NCI-H524 (cell line): ENCODE results near the gene RPGRIP1L.
A peak's percentile ranks its signal among the peaks of the same experiment; 100 is the strongest.
"Not testable (repeated sequence)": the region's sequence is repeated elsewhere in the genome, so short reads cannot be mapped to it uniquely, and the experiment has no call there.

Experiments
- DNase-seq, 2 experiments: peaks; one replicate each; lab custom pipeline; 2025; lab: John Stamatoyannopoulos, UW

Gene RPGRIP1L

DNA sequence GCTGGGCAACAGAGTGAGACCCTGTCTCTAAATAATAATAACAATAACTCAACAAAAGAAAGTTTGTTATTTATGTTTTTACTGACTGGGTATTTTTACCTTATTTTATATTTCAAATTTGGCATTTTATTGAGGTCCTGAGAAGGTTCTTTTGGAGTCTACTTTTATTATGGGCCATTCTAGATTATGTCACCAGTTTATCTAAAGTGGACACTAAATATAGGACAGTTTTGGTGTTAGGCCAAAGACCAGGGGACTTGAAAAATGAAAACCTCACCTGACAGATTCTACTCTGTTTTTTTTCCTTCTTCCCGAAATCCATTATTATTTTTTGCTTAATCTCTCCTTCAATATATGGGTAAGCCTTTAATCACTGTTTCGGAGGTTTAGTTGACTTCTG lies 8.4 kb upstream of the RPGRIP1L start:
- DNase-seq = no peak

- no peak for DNase-seq
Observed at GRCh38 chr16:53711390-53711789, 7.7 kb upstream of the RPGRIP1L start.

- DNase-seq = no peak
Observed at GRCh38 chr16:53708490-53708889, 4.8 kb upstream of the RPGRIP1L start.

DNA sequence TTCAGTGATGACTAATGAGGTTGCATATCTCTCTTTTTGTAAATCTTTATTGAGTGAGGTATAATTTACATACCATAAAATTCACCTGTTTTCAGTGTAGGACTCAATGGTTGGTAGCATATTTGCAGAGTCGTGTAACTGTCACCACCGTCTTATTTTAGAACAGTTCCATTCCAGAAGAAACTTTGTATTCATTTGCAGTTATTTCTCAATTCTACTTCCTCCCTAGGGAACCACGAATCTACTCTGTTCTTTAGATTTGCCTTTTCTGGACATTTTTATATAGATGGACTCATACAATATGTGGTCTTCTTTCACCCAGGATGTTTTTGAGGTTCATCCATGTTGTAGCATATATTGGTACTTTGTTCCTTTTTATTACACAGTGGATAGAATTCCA lies 4.0 kb upstream of the RPGRIP1L start:
- DNase-seq = no peak

DNA sequence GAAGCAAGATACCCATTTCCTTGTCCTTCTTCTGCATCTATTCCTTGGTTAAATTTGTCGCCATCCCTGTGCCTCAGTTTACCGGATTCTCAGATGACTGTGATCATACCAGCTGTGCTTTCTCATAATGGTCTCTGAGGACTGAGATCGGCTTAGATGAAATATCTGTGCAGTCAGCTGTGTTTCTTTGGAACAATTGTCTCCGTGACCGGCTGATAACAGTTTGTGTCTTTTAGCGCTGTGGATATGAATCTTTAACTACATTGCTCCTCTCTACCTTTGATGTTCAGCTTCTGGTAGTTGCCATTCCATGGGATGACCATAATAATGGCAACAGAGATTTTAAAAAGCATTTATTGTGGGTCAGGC lies 770 bp upstream of the RPGRIP1L start:
- DNase-seq = peak in 1 of 2 experiments; percentile 21

GRCh38 chr16:53698271-53698670 lies 5.4 kb downstream of the RPGRIP1L start:
- DNase-seq = not testable (repeated sequence)

- DNase-seq = no peak
Observed at GRCh38 chr16:53695070-53695469, 8.6 kb downstream of the RPGRIP1L start.

GRCh38 chr16:53693320-53693719 lies 10.3 kb downstream of the RPGRIP1L start:
- DNase-seq = no peak

GRCh38 chr16:53692146-53692545 lies 11.5 kb downstream of the RPGRIP1L start:
- DNase-seq = no peak

DNA sequence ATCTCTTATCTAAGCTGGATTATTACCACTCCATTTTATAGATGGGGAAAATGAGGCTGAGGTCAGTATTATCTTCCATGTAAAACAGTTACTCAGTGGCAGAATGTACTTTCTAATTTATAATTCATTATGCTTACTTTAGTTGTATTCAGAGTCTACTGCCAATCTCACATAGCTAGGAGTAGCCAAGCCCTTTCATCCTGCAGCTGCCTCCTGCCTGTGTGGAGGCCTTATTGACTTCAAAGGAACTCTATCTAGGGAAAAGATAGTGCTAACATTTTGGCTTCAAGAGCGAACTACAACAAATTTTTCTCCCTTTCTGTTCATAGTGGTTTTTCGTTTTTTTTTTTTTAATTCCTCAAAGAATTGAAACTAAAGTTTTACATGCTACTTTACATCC lies 12.9 kb downstream of the RPGRIP1L start:
- DNase-seq = no peak

GRCh38 chr16:53689636-53690035 lies 14.0 kb downstream of the RPGRIP1L start:
- DNase-seq = no peak

GRCh38 chr16:53686710-53687109 lies 16.9 kb downstream of the RPGRIP1L start:
- no peak for DNase-seq

- DNase-seq = not testable (repeated sequence)
Observed at GRCh38 chr16:53685334-53685733, 18.3 kb downstream of the RPGRIP1L start.

DNA sequence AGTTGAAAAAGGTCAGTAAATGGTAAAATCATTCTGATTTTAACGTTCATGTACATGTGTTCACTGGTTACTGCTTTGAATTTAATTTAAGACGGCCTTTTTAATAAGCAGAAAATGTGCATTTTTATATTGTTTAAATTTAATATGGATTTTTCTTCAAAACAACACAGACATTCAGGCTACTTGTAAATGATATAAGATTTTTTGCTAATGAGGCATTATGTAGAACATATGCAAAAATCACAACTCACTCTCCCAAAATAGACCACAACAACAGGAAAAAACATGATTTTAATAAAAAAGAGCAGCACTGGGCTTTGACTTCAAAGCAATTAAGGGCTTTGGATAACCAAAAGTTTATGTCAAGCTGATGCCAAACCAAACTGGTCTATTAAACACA lies 22.3 kb downstream of the RPGRIP1L start:
- no peak for DNase-seq

- no peak for DNase-seq
Observed at GRCh38 chr16:53680756-53681155, 22.9 kb downstream of the RPGRIP1L start.

DNA sequence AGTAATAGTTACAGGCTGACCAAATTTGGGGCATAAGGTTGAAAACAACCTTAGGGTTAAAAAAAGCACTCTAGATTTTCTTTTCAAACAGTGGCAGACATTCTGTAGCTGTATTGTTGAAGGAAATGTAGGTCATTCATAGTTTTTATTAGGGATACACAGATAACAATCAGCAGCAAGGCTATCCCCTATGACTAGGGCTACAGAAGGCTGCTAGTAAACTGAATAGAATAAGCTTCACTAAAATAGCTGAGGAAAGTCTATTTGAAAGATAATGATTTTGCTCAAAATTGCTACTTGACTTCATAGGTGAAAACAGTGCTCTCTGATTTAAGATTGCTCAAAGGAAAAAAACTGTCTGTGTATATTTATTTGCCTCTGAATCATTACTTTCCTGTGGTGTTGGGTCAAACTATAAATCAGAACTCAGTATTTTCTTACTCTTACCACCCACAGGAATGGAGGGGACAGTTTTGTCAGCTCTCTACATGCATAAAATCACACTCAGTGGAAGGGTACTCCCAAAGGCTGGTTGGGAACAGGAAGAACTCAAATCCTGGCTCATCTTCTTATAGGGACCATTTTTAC lies 24.8 kb downstream of the RPGRIP1L start:
- no peak for DNase-seq

GRCh38 chr16:53678155-53678554 lies 25.5 kb downstream of the RPGRIP1L start:
- no peak for DNase-seq

DNA sequence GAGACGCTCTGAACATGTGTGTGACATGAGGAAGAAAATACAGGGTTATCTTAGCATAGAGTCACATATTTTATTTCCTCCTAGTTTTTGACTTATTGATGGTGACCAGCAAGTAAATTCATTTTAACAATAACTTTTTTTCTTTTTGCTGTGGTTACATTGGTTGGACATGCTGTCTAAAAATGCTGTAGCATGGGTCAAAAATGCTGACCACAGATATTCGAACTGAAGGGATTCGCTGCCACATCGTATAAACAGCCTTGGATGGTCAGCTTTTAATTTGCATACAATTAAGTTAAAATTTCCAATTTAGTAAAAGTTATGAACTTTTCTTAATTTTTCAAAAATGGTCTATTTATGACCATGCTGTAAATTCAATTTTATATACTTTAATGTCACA lies 30.5 kb downstream of the RPGRIP1L start:
- DNase-seq = no peak

DNA sequence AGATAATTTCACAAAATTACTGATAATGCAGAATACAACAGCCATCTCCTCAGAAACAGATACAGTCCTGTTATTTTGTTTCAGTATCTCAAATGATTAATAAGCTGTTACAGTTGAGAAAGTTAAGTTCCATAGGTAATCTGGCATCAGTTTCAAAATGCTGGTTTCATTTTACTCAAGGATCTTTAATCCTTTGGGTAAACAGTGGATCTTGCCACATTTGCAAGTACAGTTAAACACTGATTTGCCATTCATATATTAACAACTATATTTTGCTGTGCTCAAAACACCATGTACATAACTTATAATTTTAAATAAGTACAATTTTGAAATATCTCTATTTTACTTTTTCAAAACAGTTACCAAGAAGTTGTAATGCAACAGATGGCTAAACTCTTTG lies 31.2 kb downstream of the RPGRIP1L start:
- peak; percentile 45 to 71 for DNase-seq

DNA sequence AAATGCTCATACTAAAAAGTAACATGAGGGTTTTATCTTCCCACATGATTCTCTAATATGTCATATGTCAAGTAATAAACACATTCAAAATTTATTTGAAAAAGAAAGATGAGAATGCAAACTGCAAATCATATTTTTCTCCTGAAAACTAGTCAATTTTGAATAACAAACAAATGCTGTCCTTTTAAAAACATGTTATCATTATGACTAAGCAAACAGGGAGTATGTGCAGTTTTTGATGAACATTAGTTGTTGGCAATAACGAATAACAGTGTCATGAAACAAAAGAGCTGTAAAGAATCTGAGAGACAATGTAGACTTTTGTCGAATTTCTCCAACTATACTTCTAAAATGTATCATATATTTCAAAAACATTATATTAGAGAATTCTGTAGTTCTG lies 34.8 kb downstream of the RPGRIP1L start:
- DNase-seq = no peak

DNA sequence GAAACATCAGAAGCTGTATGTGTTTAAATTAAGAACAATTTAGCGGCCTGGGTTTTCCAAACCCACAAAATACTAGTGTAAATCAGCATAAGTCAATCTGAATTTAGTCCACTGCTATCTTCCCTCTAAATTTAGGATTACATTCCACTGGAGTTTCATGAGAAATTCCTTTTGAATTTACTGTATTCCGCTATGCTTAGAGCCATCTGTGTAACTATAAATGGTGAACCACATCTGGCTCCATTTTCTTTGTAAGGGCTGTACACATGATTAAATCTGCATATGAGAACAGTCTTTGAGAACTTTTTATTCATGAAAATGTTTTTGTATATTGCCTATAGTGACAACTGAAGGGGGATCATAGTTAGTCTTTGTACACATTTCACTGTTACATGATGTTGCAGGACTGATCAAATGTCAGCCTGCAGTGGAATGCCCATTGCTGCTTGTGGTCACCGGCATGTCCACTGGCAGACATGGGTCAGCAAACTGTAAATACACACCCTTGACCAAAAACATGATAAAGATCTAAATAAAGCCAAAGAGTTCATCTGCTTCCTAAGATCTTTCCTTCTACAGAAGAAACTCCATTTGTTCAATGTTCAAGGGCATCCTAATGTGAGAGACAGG lies 36.8 kb downstream of the RPGRIP1L start:
- no peak for DNase-seq

DNA sequence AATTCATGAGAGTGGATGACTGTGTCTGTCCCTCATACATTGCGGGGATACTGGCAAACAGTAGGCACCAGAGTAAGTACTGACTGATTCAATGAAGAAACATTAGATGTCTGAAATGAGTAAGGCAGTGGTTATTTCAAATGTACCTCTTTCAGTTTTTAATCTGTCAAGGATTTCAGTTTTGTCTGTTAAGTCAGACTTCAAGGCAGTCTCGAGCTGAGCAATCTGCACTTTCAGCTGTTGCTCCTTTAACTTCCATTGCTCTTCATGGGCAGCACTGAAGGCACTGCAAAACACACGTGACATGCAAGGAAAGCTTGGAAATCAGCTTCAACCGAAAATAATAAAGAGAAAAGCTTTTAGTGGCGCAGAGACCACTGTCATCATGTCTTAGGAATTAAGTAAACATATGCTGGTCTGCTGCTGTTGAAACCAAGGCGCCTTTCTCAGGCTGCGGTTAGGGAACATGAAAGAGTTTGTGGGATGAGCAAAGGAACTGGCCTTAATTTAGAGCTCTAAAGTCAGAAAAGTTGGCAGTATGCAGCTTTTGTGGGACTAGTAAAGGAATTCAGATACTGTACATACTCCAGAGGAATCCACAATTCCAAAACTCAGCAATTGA lies 38.8 kb downstream of the RPGRIP1L start:
- no peak for DNase-seq

DNA sequence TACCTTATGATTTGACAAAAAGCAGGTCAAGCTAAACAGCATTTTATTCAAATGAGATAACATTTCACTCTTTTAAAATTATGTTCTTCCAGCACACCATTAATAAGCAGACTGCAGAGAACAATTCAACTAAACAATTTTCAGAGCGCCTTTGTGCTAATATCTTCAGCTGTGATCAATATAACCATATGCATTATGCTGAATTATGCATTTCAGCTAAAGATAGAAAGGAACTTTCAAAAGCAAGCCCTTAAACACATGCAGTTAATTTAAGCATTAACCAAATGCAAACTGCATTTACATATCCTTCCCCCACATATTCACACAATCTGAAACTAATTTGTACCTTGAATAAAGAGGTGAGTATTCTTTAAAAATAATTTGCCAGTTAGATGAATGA lies 41.6 kb downstream of the RPGRIP1L start:
- DNase-seq = no peak

DNA sequence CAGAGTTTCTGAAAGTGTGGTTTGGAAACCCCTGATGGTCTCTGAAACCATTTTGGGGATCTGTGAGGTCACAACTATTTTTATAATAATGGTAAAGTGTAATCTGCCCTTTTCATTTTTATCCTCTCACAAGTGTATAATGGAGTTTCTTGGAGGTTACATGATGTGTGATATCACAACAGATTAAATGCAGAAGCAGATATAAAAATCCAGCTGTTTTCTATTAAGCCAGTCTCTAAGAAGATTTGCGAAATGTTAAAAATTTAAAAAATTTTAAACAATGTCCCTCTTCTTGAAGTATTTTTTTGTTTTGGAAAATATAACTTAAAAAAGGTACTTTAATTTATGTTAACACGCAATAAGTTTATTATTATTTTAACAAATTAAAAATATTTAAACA lies 48.7 kb downstream of the RPGRIP1L start:
- DNase-seq = no peak
